T-helper 1 cell treated with Interleukin-12 subunit alpha and Interleukin-12 subunit beta and Interleukin-4 antibody, amounts not matched to agents 30 μg/mL and 1 μg/mL, for 36 hours (primary cell): Measurements from ENCODE around the gene PPP2R5D.
A peak's percentile ranks its signal among the peaks of the same experiment; 100 is the strongest.
"Not testable (repeated sequence)": the region's sequence is repeated elsewhere in the genome, so short reads cannot be mapped to it uniquely, and the experiment has no call there.

Experiments
- H3K27ac Mint-ChIP-seq: one replicate; pipeline ENCODE4 v1.8.0; 2021; ENCODE audit warnings: mild to moderate bottlenecking, mixed read lengths
- H3K27me3 Mint-ChIP-seq: one replicate; pipeline ENCODE4 v1.8.0; 2021; ENCODE audit warnings: low read depth, mixed read lengths
- H3K36me3 Mint-ChIP-seq: one replicate; pipeline ENCODE4 v1.8.0; 2021; ENCODE audit warnings: low read depth, mixed read lengths
- H3K4me1 Mint-ChIP-seq: one replicate; pipeline ENCODE4 v1.8.0; 2021; ENCODE audit warnings: low read depth, mixed read lengths
- H3K4me3 Mint-ChIP-seq: one replicate; pipeline ENCODE4 v1.8.0; 2021; ENCODE audit warnings: mild to moderate bottlenecking, moderate library complexity, mixed read lengths
- H3K9me3 Mint-ChIP-seq: one replicate; pipeline ENCODE4 v1.8.0; 2021; ENCODE audit warnings: mixed read lengths

Gene PPP2R5D

GRCh38 chr6:42996513-42996912 lies 12.1 kb downstream of the PPP2R5D start:
- H3K4me1 Mint-ChIP-seq = peaks cover 3% of the 10 kb centered on the region
- H3K36me3 Mint-ChIP-seq = peaks cover 12% of the 10 kb centered on the region
- no peak overlapping the region for H3K27ac Mint-ChIP-seq
- H3K9me3 Mint-ChIP-seq = no peaks in the 10 kb centered on the region
- H3K4me3 Mint-ChIP-seq = no peak overlapping the region
- no peaks in the 10 kb centered on the region for H3K27me3 Mint-ChIP-seq

- H3K4me3 Mint-ChIP-seq, H3K9me3 Mint-ChIP-seq, H3K27ac Mint-ChIP-seq, H3K4me1 Mint-ChIP-seq, H3K36me3 Mint-ChIP-seq, H3K27me3 Mint-ChIP-seq: not testable (repeated sequence)
These were observed 13.8 kb downstream of the PPP2R5D start for GRCh38 chr6:42998205-42998604.

GRCh38 chr6:43001843-43002242 lies 17.5 kb downstream of the PPP2R5D start:
- Mint-ChIP-seq H3K4me1 (peaks cover 2% of the 10 kb centered on the region), H3K36me3 (peaks cover 7% of the 10 kb centered on the region), H3K27me3 (no peaks in the 10 kb centered on the region), H3K4me3 (no peak overlapping the region), H3K27ac (no peak overlapping the region), H3K9me3 (no peaks in the 10 kb centered on the region)

- Mint-ChIP-seq H3K36me3 (peaks cover 20% of the 10 kb centered on the region), H3K4me3 (no peak overlapping the region), H3K9me3 (no peaks in the 10 kb centered on the region), H3K4me1 (peaks cover 2% of the 10 kb centered on the region), H3K27ac (no peak overlapping the region), H3K27me3 (no peaks in the 10 kb centered on the region)
These were observed 21.5 kb downstream of the PPP2R5D start for GRCh38 chr6:43005844-43006243.

GRCh38 chr6:43006251-43006650 lies 21.9 kb downstream of the PPP2R5D start:
- H3K27ac Mint-ChIP-seq = no peak overlapping the region
- H3K36me3 Mint-ChIP-seq = peaks cover 20% of the 10 kb centered on the region
- no peaks in the 10 kb centered on the region for H3K9me3 Mint-ChIP-seq
- H3K27me3 Mint-ChIP-seq = no peaks in the 10 kb centered on the region
- no peak overlapping the region for H3K4me3 Mint-ChIP-seq
- H3K4me1 Mint-ChIP-seq = peaks cover 2% of the 10 kb centered on the region

- H3K9me3 Mint-ChIP-seq = no peaks in the 10 kb centered on the region
- H3K4me3 Mint-ChIP-seq = no peak overlapping the region
- H3K27ac Mint-ChIP-seq = no peak overlapping the region
- H3K4me1 Mint-ChIP-seq = peaks cover 7% of the 10 kb centered on the region
- no peaks in the 10 kb centered on the region for H3K27me3 Mint-ChIP-seq
- peaks cover 25% of the 10 kb centered on the region for H3K36me3 Mint-ChIP-seq
These were observed 22.8 kb downstream of the PPP2R5D start for GRCh38 chr6:43007126-43007525.

- Mint-ChIP-seq H3K27ac (no peak overlapping the region), H3K27me3 (no peaks in the 10 kb centered on the region), H3K4me3 (no peak overlapping the region), H3K4me1 (peaks cover 22% of the 10 kb centered on the region), H3K36me3 (peaks cover 28% of the 10 kb centered on the region), H3K9me3 (no peaks in the 10 kb centered on the region)
These were observed 24.8 kb downstream of the PPP2R5D start for GRCh38 chr6:43009124-43009523.

- Mint-ChIP-seq H3K4me1 (peaks cover 35% of the 10 kb centered on the region), H3K36me3 (peaks cover 30% of the 10 kb centered on the region), H3K27ac (no peak overlapping the region), H3K9me3 (no peaks in the 10 kb centered on the region), H3K27me3 (no peaks in the 10 kb centered on the region), H3K4me3 (no peak overlapping the region)
These were observed 26.8 kb downstream of the PPP2R5D start for GRCh38 chr6:43011207-43011606.

GRCh38 chr6:43012364-43012763 lies 28.0 kb downstream of the PPP2R5D start:
- H3K9me3 Mint-ChIP-seq = no peaks in the 10 kb centered on the region
- no peak overlapping the region for H3K27ac Mint-ChIP-seq
- no peaks in the 10 kb centered on the region for H3K27me3 Mint-ChIP-seq
- peak overlapping the region; percentile 97 for H3K4me3 Mint-ChIP-seq
- peaks cover 36% of the 10 kb centered on the region for H3K4me1 Mint-ChIP-seq
- peaks cover 29% of the 10 kb centered on the region for H3K36me3 Mint-ChIP-seq

- Mint-ChIP-seq H3K27ac (peak overlapping the region; percentile 89), H3K4me1 (peaks cover 39% of the 10 kb centered on the region), H3K9me3 (no peaks in the 10 kb centered on the region), H3K27me3 (no peaks in the 10 kb centered on the region), H3K4me3 (peak overlapping the region; percentile 97), H3K36me3 (peaks cover 34% of the 10 kb centered on the region)
These were observed 28.9 kb downstream of the PPP2R5D start for GRCh38 chr6:43013097-43013842.

GRCh38 chr6:43013843-43014433 lies 29.6 kb downstream of the PPP2R5D start, which contains the start of the genes KLHDC3 and MEA1:
Gene KLHDC3, plus strand, starts transcription at chr6:43014249. Its CDS starts 2,944 bp downstream, at chr6:43017193.
Gene MEA1, minus strand, starts transcription at chr6:43013946. Its CDS starts 133 bp downstream, at chr6:43013813.
- H3K4me3 Mint-ChIP-seq = peak within 1 kb of the TSS; percentile 97
- H3K36me3 Mint-ChIP-seq = peaks cover 35% of the 10 kb centered on the region
- peaks cover 39% of the 10 kb centered on the region for H3K4me1 Mint-ChIP-seq
- H3K27me3 Mint-ChIP-seq = no peaks in the 10 kb centered on the region
- peak within 1 kb of the TSS; percentile 89 for H3K27ac Mint-ChIP-seq
- no peaks in the 10 kb centered on the region for H3K9me3 Mint-ChIP-seq

- H3K36me3 Mint-ChIP-seq = peaks cover 36% of the 10 kb centered on the region
- H3K9me3 Mint-ChIP-seq = no peaks in the 10 kb centered on the region
- H3K27ac Mint-ChIP-seq = peak overlapping the region; percentile 89
- H3K27me3 Mint-ChIP-seq = no peaks in the 10 kb centered on the region
- peaks cover 40% of the 10 kb centered on the region for H3K4me1 Mint-ChIP-seq
- peak overlapping the region; percentile 97 for H3K4me3 Mint-ChIP-seq
These were observed 30.1 kb downstream of the PPP2R5D start for GRCh38 chr6:43014434-43014909.

- Mint-ChIP-seq H3K36me3 (peaks cover 35% of the 10 kb centered on the region), H3K4me1 (peaks cover 44% of the 10 kb centered on the region), H3K27ac (no peak overlapping the region), H3K27me3 (no peaks in the 10 kb centered on the region), H3K9me3 (no peaks in the 10 kb centered on the region), H3K4me3 (peak overlapping the region; percentile 58)
These were observed 32.0 kb downstream of the PPP2R5D start for GRCh38 chr6:43016176-43016942.

GRCh38 chr6:43016943-43017334 lies 32.6 kb downstream of the PPP2R5D start:
- peaks cover 41% of the 10 kb centered on the region for H3K4me1 Mint-ChIP-seq
- H3K27ac Mint-ChIP-seq = no peak overlapping the region
- H3K4me3 Mint-ChIP-seq = no peak overlapping the region
- no peaks in the 10 kb centered on the region for H3K9me3 Mint-ChIP-seq
- H3K27me3 Mint-ChIP-seq = no peaks in the 10 kb centered on the region
- peaks cover 31% of the 10 kb centered on the region for H3K36me3 Mint-ChIP-seq
